GM18861 (cell line): Measurements from ENCODE around the gene AKNAD1.

Experiments used
- ATAC-seq: cut with Tn5 transposase; IDR thresholded peaks from one replicate; pipeline ENCODE4 v1.9.1; 2021; ENCODE audit not compliant: unreplicated experiment

Gene AKNAD1

DNA sequence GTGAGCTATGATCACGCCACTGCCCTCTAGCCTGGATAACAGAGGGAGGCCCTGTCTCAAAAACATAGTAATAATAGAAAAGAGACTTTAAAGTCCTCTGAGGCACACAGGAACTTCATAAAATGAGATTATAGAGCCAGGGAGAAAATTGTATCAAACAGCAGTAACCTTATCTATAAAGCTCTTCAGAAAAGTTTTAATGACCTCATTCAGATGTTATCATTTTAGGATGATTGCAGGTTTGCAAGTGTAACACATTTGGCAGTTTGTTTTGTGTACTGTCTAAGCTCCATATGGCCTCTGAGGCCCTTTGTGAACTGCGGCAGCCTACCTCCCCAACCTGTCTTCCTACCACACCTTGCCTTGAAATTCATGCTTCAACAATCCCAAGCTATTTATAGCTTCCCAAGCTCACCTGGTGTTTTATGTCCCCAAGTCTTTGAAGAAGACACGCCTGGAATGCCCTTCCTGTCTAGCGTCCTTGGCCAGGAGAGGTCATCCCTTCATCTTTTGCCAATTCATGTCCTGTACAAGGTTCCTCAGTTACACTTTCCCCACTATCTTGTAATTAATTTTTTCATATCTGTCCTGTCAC, 8.5 kb upstream of the AKNAD1 start:
- no peak for ATAC-seq

DNA sequence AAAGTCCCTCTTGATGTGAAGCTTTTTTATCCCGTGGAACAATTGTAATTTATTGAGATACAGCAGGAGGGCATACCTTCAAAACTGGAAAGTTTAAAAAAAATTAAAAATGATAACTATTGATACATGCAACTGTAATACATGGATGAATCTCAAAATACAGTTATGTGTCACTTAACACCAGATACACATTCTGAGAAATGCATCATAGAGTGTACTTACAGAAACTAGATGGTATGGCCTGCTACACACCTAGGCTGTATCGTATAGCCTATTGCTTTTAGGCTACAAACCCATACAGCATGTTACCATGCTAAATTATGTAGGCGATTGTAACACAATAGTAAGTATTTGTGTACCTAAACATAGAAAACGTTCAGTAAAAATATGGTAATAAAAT, 7.1 kb upstream of the AKNAD1 start:
- ATAC-seq: no peak

DNA sequence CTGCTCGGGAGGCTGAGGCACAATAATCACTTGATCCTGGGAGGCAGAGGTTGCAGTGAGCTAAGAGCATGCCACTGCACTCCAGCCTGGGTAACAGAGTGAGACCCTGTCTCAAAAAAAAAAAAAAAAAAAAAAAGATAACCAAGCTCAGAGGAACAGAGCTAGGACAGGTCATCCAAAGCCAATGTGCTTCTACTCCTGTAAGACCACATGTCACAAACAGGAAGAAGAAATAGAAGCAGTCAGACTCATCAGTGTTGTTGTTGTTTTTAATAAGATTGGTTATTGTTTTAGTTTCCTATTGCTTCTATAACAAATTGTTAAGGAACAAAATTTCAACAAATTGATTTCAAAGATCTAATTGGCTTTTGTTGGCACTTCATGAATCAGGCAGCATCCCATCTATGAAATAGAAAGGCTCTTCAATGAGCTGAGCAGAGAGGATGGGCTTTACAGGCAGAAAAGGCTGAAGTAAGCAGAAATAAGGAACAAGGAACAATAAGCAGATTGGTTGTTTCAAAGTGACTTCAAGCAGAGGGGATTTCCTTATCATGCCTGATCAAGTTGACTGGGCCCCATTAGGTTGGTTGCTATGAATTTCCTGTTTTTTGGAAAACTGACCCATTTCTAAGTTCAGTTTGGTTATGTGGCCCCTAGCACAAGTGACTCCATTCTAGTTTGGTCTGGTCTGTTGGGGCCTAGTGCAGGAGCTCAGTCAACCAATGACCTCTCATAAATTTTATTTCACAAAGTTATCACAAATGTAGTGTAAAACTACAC, 6.0 kb upstream of the AKNAD1 start:
- no peak for ATAC-seq

DNA sequence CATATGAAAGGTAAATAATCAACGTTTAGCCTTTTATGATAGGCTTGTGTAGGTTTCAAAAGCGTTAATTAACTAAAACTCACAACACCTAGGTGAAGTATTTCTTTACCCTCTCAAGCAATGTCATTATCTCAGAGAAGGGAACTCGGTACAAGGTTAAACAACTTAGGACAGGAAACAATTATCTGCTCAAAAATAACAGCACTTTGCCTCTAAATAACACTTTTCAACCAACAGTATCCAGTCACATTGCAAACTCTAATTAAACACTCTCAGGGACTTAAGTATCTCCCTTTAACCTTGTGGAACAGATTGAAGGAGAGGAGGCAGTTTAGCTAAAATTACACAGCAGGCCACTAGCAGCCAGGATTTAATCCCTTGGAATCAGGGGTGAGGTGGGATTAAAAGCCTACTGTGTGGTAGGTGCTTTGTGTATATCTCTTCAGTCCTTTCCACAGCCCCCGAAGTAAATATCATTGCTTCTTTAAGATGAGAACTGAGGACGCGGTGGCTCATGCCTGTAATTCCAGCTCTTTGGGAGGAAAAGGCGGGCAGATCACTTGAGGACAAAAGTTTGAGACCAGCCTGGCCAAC, 5.2 kb upstream of the AKNAD1 start:
- ATAC-seq: no peak

DNA sequence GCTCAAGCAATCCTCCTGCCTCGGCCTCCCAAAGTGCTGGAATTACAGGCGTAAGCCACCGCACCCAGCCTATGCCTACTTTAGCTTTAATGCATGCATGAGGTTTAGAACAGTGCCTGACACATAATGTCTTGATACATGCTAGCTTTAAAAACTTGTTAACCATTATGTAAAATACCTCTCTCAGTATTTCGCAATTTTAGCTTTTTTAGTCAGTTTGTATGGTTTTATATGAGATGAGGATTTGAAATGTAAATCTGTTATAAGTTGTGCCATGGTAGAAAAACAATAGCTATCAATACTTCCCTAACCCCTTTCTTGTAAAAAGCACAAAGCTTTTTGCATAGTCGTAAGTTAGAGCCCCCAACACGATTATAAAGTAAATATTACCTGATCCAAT, 4.7 kb upstream of the AKNAD1 start:
- ATAC-seq: no peak

DNA sequence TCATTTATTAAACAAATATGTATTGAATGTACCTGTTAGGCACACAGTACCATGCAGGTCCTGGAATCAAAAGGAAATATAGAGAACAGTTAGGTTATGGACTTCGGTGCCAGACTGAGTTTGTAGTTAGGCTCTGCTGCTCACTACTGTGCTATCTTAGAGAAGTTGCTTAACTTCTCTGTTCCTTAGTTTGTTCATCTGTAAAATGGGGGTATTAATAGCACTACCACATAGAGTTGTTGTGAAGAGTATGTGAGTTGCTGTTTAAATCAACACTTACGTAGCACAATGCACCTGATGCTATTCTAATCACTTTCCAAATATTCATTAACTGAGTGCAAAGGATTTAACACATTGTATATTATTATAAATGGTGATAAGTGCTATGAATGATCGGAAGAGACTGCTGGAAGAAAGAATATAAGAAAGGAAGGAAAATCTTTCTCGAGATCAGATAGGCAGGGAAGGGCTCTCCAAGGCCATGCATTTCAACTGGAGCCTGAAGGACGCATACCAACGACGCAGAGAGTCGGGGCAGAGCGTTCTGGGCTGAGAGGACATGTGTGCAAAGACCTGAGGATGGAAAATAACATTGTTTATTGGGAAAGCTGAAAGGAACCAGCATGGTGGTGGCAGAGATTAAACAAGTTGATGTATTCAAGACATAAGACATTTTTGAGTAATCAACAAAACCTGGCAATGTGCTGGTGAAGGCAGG, 3.5 kb upstream of the AKNAD1 start:
- ATAC-seq: no peak

DNA sequence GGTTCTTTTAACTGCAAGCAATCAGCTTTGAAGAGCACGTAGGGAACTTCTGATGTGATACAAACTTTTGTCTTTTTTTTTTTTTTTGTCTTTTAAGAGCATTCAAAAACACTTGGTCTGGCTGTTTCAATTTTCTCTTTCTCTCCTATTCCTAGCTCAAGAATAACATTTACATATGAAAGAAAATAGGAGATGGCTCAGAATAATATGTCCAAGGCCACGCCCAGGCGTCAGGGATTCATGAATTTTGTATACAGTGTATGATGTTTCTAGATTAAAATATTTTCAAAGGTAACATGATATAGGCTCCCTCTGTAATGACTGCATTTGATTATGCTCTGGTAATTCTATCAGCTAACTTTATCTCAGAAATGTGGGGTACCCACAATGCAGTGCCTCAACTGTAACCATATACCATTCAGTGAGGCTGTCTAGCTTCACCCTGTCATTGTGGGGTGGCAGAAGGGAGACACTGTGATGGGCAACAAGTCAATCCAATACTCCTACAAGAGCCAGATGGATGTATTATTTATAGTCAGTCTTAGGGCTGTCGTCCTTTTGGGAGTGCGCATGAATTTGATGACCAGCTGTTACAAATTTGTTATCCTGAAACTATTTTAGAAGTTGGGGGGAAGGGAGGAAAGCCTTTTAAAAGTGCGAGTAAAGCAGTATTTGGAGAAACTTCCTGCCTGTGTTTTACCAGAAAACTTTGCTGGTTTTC, 1.5 kb upstream of the AKNAD1 start:
- no peak for ATAC-seq

DNA sequence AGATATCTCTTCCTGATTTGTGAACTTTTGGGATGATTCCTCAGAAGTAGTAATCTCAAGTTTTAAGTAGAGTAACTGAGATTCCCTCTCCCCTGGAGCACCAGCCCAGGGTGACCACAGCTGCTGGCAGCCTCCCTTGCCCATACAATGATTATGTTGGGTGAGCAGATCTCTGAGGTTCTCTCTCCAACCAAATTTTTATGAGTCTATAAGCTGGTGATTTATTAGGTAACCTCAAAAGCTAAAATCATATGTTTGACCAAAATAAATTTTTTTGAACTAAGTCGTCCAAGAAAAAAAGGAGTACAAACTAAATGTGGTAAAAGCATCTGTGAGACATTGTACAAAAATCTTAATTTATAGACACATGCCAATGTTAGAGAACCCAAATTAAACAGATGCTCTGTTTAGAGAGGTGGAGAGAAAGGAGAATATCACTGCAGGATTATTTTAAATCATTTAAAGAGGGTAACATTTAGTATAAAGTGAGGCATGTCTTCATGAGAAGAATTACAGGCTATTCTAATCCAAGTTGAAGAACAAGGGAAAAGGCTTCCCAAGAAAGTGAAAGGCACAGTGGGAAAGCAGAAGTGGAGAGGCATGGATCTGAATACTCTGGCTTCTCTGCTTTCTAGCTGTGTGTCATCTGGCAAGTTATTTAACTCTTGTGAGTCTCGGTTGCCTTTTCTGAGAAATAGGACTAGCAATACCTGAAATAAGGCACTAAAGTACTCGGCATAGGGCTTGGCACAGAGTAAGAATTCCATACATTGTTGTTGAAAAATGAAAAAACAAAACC, 2.5 kb downstream of the AKNAD1 start:
- ATAC-seq: no peak

DNA sequence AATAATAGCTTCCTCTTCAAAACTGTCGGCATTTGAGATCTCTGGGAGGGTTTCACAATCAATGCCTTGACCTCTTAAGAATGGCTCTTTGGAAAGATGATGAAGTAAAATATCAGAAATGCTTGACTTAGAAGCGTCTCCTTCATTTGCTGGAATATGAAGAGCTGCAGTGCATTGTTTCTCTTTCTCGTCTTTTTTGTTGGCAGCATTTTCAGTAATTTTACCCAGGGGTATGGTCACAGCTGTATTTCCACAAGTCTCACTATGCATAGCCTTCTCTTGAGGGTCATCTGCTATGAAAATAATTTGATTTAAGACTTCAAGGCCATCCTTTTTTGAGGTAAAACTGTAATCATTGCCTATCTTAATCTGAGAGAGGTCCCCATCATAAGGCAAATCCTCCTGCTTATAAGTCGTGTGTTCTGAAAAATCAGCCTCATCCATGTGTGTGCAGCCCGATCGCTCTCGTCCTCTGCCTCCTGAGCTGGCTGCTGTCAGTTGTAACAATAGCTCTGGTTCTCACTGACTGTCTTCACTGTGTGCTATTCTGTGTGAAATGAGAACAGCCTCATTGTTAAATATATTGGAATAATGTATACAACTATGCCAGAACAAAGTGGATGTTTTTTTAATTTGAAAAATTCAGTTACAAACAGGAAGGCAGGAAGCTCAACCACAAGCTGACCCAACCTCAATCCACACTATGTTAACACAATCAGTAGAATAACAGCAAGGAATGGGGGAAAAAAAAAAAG, 4.5 kb downstream of the AKNAD1 start:
- no peak for ATAC-seq

DNA sequence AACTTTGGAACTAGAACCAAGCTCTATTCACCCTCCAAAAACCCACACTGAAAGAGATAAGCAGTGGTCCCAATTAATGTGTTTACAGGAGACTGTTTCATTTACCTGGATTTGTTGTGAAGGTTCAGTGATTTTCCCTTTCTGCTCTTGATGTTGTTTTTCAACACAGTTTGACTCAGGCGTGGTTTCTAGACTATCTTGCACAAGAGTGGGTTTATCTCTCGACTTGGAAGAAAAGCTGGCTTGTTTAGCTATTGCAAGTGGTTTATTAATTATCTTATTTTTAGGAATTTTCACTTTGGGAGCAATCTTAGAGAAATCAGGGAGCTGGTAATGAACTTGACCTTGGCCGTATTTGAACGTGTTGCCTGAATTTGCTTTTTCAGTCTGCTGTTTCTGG, 5.3 kb downstream of the AKNAD1 start:
- ATAC-seq: no peak

DNA sequence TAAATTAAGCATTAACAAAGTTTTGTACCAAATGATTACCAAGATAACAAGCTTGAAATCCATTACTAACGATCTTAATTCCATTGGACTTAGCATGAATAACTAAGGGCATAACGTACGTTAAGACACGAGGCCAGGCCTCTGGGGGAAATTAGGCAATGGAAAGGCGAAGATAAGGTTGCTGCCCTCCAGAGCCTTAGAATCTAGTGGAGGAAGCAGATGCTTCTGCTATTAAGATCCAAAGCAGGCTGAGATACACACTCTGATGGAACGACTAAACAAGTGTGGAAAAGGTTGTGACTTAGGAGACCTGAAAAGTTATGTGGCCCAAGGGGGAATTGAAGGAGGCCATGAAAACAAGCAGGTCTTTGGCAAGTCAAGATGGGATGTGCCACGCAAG, 6.0 kb downstream of the AKNAD1 start:
- no peak for ATAC-seq

DNA sequence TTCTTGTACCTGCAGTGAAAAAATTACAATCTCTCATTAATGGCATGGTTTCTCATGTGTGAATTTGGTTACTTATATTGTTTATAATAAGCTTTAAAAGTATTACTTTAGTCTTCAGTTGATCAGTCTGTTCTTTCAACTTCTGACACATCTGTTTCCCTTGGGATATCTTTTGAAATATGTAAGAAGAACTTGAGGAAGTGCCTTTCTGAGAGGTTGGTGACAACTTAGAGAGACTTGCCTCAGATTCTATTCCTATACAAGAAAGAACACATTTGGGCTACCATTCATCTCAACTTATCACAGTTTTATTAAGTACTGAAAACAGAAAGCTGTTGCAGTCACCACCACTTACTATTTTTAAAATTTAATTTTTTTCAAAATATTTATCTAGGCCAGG, 8.1 kb downstream of the AKNAD1 start:
- no peak for ATAC-seq

DNA sequence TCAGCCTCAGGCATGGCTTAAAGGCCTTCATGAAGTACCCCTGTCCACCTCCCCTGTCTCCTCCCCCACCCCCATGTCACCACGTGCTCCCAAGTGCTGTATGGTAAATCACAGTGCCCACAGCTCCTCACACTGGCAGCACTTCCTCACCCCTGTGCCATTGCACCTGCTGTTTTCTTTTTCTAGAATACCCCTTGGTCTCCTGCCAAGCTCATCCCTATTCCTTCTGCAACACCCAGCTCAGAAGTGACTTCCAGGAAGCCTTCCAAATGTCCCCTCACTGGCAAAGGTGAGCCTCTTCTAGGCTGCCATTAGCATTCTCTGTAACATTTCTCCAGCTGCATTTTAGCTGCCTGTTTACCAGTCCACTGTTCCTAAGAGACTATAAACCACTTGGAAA, 9.4 kb downstream of the AKNAD1 start:
- ATAC-seq: no peak

DNA sequence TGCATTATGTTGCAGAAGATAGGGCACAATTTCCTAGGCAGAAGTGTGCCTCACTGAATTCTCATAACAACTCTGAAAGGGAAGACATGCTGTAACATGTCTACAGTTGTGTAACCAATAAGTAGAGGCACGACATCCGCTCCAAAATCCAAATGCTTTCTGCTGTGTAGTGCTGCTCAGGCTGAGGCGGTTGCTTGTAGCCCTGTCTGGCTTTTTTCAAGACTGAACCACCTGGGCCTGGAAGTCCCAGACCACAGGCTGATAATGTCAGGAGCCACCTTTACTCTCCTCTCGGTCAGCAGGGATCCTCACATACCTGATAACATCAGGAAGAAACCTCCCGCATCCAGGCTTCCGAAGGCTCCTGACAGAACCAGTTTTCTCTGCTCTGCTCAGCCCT, 10.9 kb downstream of the AKNAD1 start:
- no peak for ATAC-seq

DNA sequence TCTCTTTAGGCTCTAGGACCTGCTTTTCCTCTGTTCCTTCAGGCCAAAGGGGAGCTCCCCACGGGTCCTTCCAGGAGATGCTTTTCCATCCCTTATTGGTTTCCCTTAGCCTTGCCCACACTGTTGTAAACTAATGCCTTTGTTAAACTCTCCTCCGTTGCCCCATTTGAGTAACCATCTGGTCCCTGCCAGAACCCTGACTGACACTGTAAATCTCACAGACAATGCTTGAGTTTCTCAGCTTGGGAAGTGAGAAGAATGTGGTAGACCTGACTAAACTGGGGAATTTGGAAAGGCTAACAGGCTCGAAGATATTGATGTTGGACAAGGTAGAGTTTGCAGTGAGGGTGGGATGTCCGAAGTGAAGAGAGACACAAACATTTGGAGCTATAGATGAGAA, 11.4 kb downstream of the AKNAD1 start:
- ATAC-seq: no peak

DNA sequence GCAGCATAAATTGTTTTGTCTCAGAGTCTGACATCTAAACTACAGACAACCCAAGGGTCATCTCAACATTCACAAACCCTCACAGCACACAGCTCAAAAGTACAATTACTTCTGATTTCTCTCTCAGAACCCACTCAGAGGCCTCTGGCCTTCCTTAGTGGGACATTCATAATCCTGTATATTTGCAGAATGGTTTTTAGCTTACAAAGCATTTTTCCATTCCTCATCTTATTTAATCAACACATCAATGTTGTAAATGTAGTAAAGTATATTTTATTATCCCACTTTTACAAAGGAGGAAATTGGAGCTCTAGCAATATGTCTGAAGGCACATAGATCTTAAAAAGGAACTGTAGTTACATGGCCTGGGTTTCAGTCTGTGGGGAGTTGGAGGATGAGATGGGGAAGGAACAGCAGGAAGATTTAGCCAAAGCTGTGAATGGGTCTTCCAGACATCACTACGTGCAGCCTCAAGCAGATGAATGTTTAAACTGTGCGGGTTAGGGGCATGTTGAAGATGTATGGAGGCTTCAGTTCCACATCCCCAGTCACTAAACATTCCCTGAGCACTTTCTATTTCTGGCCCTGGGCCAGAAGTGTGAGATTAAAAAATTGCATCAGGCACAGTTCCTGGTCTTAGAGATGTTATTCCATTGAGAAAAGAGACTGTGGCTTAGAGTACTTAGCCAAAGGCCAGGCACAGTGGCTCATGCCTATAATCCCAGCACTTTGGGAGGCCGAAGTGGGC, 13.3 kb downstream of the AKNAD1 start:
- ATAC-seq: no peak

DNA sequence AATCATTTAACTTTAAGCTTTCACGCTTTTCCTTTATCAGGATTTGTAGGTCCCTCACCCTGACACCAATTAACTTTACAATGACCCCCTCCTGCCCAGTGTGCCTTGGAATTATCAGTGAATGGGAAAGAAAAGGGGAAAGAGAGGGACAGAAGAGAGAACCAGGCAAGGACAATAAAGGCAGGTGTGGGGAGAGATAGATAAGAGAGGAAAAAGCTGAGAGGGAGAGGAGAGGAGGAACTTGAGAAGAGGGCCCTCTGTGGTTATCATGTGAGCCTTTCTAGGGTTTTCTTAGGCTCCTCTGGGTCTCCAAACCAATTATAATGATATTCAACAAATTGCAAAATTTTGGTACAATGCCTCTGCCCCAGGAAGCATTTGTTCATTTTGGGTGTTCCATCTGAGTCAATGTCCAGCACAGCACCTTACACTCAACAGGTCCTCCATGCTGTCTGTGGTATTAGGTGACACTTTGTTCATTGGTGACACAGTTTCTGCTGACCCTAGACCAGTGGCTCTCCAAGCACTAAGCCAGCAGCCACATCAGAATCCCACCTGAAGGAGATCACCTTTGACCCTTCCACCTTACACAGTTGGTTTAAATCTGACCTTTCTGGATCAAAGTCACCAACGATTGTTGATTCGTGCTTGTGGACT, 14.2 kb downstream of the AKNAD1 start:
- no peak for ATAC-seq

DNA sequence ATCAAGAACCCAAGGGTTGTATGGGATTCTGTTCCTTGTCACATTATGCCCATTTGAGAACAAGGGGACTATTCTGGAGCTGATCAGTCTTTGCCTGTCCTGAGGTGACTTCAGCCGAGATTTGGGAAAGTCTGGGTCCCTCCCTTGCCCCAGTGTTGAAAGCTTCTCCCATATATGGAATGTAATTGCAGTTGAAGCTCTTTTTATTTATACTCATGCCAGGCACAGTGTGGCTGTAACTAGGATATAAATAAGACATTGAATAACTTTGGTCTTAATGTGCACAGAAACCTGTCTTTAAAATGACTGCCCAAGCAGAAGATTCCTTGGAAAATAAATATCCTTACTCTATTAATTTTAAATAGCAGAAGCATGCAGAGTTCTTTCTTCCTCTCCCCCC, 15.2 kb downstream of the AKNAD1 start:
- no peak for ATAC-seq

DNA sequence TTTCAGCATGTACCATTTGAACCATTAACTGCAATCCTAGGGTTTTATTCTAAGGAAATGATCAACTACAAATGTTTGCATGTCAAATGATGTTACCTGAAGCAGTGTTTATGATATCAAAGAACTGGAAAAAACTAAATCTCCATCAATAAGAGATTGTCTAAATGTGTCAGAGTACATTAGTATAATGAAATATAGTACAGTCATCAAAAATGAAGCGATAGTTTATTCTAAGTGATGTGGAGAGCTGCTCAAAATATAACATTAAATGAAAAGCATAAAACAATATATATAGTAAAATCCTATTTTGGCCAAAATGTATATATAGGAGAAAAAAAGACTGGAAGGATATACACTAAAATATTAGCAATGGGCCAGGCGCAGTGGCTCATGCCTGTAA, 24.0 kb downstream of the AKNAD1 start:
- no peak for ATAC-seq
